ENCODE measurements around the gene XPO1. TPM values are rescaled to one million over a fixed set of nuclear protein-coding genes. Genes with fewer than 3 reads are reported as not detected.

Gene XPO1
- total and polyA plus RNA-seq, 2 experiments from 2014 or later, result 80.6 to 160 TPM

- peaks cover 5% of the 10 kb centered on the region for H3K36me3 ChIP-seq
- peak overlapping the region; percentile 70 for H3K27ac ChIP-seq
Observed at GRCh38 chr2:61465045-61465444, 73.1 kb downstream of the XPO1 start.

GRCh38 chr2:61463769-61464475, 74.2 kb downstream of the XPO1 start:
- H3K27me3 ChIP-seq, result no peaks in the 10 kb centered on the region
- TF ChIP-seq CTCF (IDR thresholded peaks at IDR 0.05; ENCODE audit: low read depth, low read length), result no peak
- H3K9me3 ChIP-seq (ENCODE audit: low read depth), result no peaks in the 10 kb centered on the region
- peaks cover 10% of the 10 kb centered on the region for H3K4me1 ChIP-seq (ENCODE audit: low read depth)
- peak overlapping the region; percentile 40 for H3K27ac ChIP-seq
- peaks cover 5% of the 10 kb centered on the region for H3K36me3 ChIP-seq
- no peak overlapping the region for H3K4me3 ChIP-seq
- DNase-seq (ENCODE audit: low read depth in 1 of 2, low spot score in 1 of 2), result no peak

More at GRCh38 chr2:61465045-61465444, 73.1 kb downstream of the XPO1 start:
- peaks cover 10% of the 10 kb centered on the region for H3K4me1 ChIP-seq (ENCODE audit: low read depth)
- DNase-seq (ENCODE audit: low read depth in 1 of 2, low spot score in 1 of 2), result no peak
- no peaks in the 10 kb centered on the region for H3K27me3 ChIP-seq
- TF ChIP-seq CTCF (IDR thresholded peaks at IDR 0.05; ENCODE audit: low read depth, low read length), result no peak
- no peaks in the 10 kb centered on the region for H3K9me3 ChIP-seq (ENCODE audit: low read depth)
- no peak overlapping the region for H3K4me3 ChIP-seq

GRCh38 chr2:61461404-61461803, 76.8 kb downstream of the XPO1 start:
- DNase-seq (ENCODE audit: low read depth in 1 of 2, low spot score in 1 of 2), result no peak
- Histone ChIP-seq H3K27ac (no peak overlapping the region), H3K9me3 (ENCODE audit: low read depth) (no peaks in the 10 kb centered on the region), H3K4me1 (ENCODE audit: low read depth) (peaks cover 10% of the 10 kb centered on the region), H3K4me3 (no peak overlapping the region), H3K27me3 (no peaks in the 10 kb centered on the region), H3K36me3 (no peaks in the 10 kb centered on the region)
- TF ChIP-seq CTCF (IDR thresholded peaks at IDR 0.05; ENCODE audit: low read depth, low read length), result no peak

GRCh38 chr2:61460163-61460562, 78.0 kb downstream of the XPO1 start:
- no peaks in the 10 kb centered on the region for H3K36me3 ChIP-seq
- no peak overlapping the region for H3K4me3 ChIP-seq
- no peak overlapping the region for H3K27ac ChIP-seq
- TF ChIP-seq CTCF (IDR thresholded peaks at IDR 0.05; ENCODE audit: low read depth, low read length), result no peak
- no peaks in the 10 kb centered on the region for H3K27me3 ChIP-seq
- peak in 1 of 2 donors; percentile 80 for DNase-seq (ENCODE audit: low read depth in 1 of 2, low spot score in 1 of 2)
- H3K4me1 ChIP-seq (ENCODE audit: low read depth), result peaks cover 11% of the 10 kb centered on the region
- H3K9me3 ChIP-seq (ENCODE audit: low read depth), result no peaks in the 10 kb centered on the region

GRCh38 chr2:61456746-61457420, 81.3 kb downstream of the XPO1 start:
- no peak for TF ChIP-seq CTCF (IDR thresholded peaks at IDR 0.05; ENCODE audit: low read depth, low read length)
- no peak overlapping the region for H3K4me3 ChIP-seq
- no peak for DNase-seq (ENCODE audit: low read depth in 1 of 2, low spot score in 1 of 2)

More at GRCh38 chr2:61456746-61457420, 81.3 kb downstream of the XPO1 start:
- H3K9me3 ChIP-seq (ENCODE audit: low read depth), result no peaks in the 10 kb centered on the region
- no peaks in the 10 kb centered on the region for H3K27me3 ChIP-seq
- H3K36me3 ChIP-seq, result no peaks in the 10 kb centered on the region
- H3K4me1 ChIP-seq (ENCODE audit: low read depth), result peaks cover 4% of the 10 kb centered on the region
- H3K27ac ChIP-seq, result peak overlapping the region; percentile 48
